ENCODE results near the gene TFF3.
"Not testable (repeated sequence)": the region's sequence is repeated elsewhere in the genome, so short reads cannot be mapped to it uniquely, and the experiment has no call there.

Gene TFF3

DNA sequence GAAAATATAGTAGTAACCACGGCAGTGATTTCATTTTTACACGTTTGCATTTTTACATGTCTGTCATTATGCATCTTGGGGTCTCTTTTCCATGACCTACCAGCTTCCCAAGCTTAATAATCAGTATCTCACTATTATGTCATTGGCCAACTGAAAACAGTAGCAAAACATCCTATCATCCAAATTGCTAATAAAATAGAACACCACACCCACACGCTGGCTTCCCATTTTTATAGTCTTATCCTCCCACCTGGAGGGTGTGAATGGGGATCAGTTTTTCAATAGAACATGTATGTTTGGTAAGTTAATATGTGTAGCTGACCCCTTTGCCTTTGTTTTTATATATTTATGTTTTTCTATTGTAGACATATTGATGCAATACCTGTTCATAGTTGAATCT, 11.8 kb downstream of the TFF3 start:
- no peak for DNase-seq

DNA sequence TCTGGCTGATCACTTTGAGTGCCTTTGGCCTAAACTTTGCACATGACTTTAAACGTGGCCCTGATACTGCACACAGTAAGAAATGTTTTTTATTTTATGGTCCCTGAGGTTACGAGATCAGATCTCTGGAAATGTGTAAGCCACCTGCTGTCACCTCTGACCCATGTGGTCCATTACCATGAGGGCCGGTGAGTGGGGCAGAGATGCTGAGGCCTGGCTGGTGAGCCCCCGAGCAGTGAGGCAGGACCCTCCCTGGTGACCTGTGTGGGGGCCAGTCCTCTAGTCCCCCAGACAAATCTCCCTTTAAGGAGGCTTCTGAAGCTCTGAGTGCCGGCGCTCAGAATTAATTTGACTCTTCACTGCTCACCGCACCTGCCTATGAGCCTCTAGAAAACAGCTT, 12.4 kb downstream of the TFF3 start:
- no peak for DNase-seq

DNA sequence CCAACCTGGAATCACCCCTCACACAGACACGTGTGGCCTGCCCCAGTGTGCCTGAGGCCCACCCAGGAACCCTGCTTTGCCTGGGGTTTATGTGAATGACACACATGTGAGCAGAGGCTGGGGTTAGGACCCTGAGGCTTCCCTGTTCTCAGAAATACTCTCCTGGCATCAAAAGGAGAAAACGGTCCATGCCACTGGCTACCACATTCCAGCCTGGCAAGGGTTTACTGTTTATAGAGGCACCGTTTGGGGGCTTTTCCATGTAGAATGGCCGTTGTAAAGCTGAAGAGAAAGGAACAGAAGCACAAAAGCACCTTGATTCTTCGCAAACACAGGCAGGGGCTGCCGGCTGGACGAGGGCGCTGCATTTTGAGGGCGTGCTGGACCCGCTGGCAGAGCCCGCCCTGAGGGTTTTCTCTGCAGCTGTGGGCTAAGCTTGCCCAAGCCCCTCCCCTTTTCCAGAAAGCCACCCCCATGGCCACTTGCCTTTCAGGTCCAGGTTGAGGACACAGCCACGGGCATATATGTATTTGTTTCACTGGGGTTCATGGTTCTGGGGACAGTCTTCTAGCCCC, 13.0 kb downstream of the TFF3 start:
- no peak for DNase-seq

DNA sequence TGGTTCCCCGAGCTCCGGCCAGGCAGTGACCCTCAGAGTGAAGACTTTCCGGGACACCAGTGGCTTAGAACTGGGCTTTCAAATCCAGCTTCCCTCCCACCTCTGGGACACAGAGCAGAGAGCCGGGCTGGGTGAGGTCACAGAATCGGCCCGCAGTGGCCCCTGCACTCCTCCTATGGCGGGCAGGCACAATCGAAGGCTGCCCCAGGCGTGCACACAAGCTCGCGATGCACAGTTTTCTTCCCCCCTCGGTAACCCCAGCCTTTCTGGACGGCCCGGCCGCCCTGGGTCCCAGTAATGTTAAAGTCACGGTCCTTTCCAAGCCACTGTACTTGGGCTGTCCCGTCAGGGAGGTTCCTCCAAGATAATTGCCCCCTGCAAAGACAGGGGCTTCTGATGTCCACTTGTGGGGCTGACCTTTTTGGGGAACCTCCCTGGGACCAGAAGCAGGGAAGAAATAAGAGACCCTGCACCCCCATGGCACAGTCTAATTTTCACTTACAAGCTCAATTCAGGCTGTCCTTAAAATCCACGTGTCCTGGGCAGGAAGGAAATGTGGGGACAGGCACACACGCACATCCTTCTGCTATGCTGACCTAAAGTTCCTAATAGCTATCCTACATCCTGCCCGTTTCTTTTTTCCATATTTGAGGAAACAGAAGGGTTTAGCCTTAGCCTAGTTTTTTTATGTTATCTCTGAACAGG, 13.7 kb downstream of the TFF3 start:
- DNase-seq: no peak

DNA sequence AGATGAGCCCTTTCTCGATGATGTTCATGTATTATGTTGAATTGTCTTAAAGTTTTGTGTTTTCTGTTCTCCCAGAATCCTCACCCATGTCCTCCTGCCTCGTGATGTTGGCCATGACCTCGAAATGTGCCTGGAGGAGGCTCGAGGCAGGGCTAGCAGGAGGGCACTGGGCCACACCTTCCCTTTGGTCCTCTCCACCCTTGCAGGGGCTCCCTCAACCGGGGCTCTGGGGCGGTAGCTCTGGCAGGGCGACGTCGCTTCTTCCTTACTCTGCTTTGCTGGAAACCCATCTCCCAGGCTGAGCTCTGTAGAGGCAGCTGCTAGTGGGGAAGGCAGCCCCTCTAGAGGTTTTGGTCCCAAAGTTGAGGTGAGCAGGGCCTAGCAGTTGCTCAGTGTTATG, 14.3 kb downstream of the TFF3 start:
- DNase-seq: no peak

DNA sequence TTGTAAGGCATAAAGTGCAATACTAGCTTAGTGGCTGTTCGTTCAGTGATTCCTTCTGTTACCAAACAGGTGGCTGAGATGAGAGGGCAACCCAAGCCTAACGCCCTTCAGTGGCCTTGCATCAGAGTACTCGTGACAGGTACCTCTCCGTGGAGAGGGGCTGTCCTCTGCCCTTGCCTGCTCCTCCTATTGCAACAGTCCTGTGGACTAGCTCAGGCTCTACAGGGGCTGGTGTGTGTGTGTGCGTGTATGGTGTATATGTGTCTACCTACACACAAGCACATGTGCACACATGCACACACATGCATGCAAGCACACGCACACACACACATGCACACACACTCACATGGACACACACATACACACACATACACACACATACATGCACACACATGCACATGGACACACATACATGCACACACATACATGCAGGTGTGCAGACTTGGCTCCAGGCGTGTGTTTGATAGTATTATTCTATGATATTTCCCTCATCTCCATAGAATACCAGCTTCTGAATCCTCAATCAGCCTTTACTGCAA, 15.1 kb downstream of the TFF3 start:
- no peak for DNase-seq

DNA sequence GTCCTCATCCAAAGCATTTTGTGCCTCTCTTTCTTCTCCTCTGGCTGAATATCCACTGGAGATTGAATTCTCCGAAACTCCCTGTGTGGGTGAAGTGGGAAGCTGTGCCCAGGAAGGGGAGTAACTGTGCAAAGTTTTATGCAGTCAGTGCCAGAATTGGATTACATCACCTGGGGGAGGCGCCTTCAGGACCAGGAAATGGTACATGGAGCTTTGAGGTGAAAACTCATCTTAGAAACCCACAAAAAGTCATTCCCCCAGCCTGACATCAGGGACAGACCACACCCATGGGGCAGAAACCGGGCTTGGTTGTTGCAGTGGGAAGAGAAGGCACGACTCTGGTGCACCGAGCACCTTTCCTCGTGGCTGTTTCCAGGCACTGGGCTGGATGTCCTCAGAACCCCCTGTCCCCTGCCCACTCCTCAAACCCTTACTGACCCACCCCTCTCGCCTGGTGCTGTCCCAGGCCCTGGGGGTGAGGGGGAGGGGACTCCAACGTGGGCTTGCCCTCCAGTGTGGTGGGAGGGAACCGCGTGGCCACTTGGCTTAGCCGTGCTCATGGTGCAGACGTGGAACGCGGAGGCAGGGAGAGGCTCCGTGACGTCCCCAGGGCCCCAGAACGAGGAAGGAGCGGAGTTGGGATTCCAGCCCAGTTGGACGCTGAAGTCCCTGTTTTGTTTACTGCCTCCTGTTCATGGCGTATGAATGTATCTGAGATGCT, 15.7 kb downstream of the TFF3 start:
- no peak for DNase-seq

DNA sequence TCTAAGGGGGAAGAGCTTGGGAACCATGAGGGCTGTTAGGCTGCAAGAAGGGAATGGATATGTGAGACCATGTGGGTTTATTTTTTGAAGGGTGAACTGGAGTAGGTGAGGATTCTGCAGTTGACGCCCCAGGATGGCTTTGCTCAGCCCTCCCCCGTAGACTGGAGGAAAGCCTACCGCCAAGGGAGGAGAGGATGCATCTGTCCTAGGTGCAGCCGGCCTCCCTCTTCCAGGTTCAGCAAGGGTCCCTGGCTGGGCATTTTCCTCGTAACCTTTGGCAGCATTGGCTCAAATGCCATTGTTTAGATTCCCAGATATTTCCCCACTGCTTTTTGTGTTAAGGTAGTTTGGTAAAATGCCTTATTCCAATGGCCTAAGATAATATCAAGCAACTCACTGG, 16.6 kb downstream of the TFF3 start:
- DNase-seq: no peak

DNA sequence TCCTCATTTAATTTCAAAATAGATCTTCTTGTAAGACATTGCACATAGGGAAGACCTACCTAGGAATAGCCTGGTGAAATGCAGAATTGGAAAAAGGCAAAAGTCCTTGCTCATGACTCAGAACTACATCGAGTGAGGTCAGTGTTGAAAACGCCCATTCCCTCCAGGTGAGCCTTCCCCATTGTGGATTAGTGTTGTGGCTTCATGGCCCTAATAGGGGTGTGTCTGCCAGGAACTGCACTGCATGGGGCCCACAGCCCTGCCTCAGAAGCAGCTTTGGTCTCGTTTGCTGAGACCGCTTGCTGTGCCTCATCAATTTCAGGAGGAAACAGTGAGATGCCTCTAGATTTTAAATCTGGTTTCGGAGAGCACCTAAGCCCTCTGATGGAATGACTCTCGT, 17.0 kb downstream of the TFF3 start:
- no peak for DNase-seq

DNA sequence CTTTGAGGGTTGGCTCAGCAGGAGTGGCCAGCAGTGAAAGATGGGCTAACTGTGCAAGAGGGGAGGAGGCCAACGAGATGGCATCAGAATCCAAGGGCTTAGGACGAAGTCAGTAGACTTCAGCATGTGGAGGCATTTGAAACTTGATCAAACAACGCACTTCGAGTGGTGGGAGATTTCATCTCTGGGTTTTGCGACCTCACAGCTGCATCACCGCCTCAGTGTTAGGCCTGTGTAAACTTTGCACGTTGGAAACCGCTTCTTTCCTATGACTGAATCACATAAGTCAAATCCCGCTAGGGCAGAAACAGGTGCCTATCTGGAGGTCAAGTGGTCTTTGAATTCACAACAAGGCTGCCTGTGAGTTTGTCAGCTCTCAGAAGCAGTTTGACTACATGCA, 17.8 kb downstream of the TFF3 start:
- no peak for DNase-seq

DNA sequence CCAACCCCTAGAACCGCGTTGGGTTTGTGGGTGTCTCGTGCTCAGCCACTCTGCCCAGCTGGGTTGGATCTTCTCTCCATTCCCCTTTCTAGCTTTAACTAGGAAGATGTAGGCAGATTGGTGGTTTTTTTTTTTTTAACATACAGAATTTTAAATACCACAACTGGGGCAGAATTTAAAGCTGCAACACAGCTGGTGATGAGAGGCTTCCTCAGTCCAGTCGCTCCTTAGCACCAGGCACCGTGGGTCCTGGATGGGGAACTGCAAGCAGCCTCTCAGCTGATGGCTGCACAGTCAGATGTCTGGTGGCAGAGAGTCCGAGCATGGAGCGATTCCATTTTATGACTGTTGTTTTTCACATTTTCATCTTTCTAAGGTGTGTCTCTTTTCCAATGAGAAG, 18.7 kb downstream of the TFF3 start:
- no peak for DNase-seq

DNA sequence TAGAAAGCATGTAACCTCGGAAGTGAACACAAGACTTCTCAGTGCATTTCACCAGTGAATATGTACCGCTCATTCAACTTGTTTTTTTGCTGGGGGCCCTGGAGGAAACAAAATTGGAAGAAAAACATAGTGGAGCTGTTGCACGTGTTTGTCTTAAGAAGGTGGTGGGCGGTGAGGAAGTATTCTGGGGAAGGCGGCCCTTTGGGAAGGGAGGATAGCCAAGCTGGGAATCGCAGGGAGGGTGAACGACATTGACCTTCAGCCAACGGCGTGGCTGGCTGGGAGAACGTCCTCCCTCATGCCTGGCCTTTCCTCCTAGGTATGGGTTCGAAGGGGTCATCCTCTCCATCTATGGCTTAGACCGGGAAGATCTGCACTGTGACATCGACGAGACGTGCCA, 19.4 kb downstream of the TFF3 start:
- DNase-seq: no peak

DNA sequence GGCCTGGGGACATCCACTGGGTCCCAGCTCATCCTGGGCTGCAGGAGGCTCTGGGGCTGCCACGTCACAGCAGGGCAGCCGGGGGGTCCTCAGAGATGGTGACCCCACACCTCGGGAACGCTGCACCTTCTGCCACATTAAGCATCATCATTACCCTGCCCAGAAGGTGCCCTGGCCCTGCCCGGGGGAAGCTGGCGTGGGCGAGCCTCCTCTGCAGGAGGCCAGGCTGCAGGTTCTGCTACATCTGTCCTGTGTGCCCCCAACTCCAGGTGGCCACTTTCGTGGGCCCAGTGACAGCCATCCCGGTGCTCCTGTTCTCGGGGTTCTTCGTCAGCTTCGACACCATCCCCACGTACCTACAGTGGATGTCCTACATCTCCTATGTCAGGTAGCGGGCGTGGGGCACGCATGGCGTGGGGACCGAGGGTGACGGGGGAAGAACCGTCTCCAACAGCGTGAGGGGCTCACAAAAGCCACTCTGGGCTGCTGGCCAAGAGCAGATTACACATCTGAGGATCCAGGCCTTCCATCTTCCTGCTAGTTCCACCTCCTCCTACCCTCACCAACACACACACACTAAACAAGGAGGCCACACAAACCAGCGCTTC, 20.8 kb downstream of the TFF3 start:
- no peak for DNase-seq

DNA sequence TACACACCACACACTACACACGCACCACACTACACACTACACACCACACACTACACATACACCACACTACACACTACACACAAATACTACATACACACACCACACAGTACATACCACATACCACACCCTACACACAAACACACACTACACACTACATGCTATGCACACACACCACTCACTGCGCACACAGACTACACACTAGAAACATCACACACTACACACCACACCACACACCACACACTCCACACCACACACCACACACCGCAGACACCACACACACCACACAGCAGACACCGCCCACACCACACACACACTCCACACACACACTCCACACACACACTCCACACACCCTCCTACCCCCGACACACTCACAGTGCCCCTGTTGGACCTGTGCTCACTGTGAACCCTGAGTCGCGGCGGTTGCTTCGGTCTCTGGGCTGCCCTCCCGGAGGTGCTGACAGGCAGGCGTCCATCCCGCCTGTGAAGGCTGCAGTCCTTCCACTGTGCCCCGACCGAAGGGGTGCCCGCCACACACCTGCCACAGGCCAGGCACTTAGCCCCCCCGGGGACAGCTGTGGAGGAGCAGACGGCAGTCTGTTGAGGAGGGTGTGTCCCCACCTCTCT, 21.4 kb downstream of the TFF3 start:
- DNase-seq: no peak

DNA sequence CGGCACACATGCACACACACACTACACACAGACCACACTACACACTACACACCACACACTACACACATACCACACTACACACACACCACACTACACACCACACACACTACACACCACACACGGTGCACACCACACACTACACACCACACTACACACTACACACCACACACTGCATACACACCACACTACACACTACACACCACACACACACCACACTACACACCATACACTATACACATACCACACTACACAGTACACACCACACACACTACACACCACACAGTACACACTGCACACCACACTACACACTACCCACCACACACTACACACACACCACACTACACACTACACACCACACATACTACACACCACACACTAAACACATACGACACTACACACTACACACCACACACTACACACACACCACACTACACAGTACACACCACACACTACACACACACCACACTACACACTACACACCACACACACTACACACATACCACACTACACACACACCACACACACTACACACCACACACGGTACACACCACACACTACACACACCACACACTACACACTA, 22.6 kb downstream of the TFF3 start:
- not testable (repeated sequence) for DNase-seq

DNA sequence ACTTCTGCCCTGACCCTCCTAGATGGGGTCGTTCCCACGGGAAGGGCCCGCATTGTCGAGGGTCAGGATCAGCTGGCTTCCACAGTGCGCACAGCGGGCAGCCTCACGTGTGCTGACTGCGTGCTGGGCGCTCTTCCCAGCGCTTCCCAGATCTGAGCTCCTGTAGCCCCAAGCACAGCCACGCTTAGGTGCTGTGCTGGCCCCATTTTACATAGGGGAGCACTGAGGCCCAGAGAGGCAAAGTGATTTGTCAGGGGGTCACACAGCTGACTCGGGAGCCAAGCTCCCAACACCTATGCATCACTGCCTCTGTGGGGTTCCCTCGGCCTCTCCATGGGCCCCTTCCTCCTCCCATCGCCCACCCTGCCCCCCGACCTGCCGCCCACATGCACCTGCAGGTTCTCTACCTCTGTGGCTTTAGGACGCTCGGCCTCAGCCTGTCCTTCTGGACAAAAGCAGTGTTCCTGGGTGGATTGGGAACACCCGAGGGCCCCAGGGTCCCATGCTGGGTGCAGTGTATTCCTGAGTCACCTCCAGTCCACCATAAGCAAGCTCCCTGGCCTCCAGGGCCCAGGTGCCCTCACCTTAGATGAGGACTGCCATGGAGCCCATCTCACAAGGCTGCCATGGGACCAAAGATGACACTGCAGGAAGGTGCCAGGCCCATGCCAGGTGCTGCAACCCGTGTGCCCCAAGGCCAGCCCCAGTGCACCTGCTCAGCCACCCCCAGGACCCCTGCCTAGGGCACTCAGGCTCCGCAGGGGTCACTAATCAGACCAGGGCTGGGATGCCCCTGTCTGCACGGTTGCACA, 23.3 kb downstream of the TFF3 start:
- no peak for DNase-seq

DNA sequence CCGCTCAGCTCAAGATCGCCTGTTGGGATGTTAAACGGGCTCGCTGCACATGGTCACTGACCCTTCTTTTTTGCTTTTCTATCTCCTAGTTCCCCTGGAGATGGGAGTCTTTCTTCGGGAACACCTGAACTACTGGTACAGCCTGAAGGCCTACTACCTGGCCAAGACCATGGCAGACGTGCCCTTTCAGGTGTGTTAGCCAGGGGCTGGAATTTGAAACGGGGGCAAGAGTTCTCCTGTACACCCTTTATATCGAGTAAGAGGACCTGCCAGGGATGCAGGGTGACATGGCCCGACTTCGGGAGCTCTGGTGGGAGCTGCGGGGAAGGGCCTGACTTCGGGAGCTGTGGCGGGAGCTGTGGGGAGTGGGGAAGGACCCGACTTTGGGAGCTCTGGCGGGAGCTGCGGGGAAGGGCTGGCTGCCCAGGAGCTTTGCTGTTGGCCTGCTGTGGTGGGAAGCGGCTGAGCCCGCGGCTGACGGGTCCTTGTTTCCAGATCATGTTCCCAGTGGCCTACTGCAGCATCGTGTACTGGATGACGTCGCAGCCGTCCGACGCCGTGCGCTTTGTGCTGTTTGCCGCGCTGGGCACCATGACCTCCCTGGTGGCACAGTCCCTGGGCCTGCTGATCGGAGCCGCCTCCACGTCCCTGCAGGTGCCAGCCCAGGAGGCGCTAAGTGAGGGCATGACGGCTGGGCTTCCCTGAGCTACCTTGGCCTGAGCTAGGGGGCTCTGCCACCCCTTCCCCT, 24.0 kb downstream of the TFF3 start:
- no peak for DNase-seq

DNA sequence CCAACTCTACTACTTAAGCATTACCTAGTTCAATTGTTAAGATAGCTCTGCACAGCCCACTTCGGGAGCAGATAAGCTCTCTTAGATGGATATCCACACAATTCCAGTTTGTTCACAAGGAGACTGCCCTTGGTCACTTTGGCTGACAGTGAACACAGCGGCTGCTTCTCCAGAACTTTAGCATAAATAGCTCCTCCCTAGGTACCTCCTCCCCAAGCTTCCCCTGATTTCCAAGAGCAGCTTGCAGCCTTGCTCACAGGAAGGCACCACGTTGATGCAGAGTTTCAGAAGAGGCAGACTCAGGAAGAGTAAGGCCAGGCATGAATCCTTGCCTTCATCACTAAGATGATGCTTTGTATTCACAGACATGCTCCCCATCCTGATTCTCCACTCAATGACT, 24.7 kb downstream of the TFF3 start:
- no peak for DNase-seq

DNA sequence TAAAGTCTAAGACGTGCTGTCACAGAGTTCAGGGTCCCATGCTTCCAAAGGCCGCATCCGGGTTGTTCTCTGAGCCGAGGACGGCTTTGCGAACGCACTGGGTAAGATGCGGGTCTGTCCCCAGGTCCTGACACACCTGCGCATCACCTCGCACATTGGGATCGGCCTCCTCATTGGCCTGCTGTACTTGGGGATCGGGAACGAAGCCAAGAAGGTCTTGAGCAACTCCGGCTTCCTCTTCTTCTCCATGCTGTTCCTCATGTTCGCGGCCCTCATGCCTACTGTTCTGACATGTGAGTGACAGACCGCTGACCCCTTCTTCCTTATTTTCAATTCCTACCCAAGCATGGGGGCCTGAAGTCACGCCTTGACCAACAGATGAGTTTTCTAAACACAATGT, 25.3 kb downstream of the TFF3 start:
- no peak for DNase-seq

DNA sequence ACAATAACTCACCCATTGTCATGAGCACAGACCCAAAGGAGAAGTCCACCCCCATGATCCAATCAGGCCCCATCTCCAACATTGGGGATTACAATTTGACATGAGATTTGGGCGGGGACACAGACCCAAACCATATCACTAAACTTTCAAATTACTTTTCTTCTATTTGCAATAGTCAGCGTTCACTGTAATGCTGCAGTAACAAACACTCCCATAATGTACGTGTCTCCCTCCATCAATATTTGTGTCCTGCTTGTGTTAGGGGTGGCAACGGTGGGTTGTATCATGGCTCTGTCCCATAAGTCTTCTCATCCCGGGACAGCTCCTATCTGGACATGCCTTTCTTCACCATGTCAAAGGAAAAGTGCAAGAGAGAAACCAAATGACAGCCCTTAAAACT, 26.2 kb downstream of the TFF3 start:
- DNase-seq: no peak
